ENCODE data around the gene B9D1. TPM values are rescaled to one million over a fixed set of nuclear protein-coding genes. Genes with fewer than 3 reads are reported as not detected.

B9D1 gene
- total RNA-seq, 1 donor: 21.0 TPM

- H3K79me2 ChIP-seq (ENCODE audit: insufficient read depth, low read length): no peaks in the 10 kb centered on the region
- H2AFZ ChIP-seq (ENCODE audit: low read length): no peak overlapping the region
- no peak overlapping the region for H3K4me3 ChIP-seq (ENCODE audit: insufficient read depth, low read length)
- H3K9me3 ChIP-seq (ENCODE audit: low read depth, low read length): no peaks in the 10 kb centered on the region
- H4K20me1 ChIP-seq (ENCODE audit: insufficient read depth, low read length): no peaks in the 10 kb centered on the region
- DNase-seq (ENCODE audit: insufficient read length, low spot score, missing footprints): peak; percentile 45
- peaks cover 27% of the 10 kb centered on the region for H3K36me3 ChIP-seq (ENCODE audit: insufficient read depth, low read length)
- TF ChIP-seq CTCF (IDR thresholded peaks at IDR 0.05; ENCODE audit: extremely low read depth, low read depth, low read length): no peak
- peaks cover 22% of the 10 kb centered on the region for H3K4me1 ChIP-seq (ENCODE audit: insufficient read depth, low read length)
- no peak overlapping the region for H3K4me2 ChIP-seq (ENCODE audit: insufficient read depth, low read length)
- H3K27me3 ChIP-seq (ENCODE audit: insufficient read depth, low read length): no peaks in the 10 kb centered on the region
- H3K27ac ChIP-seq (ENCODE audit: low read depth, low read length): peak overlapping the region; percentile 3
These were observed 30.0 kb downstream of the B9D1 start for GRCh38 chr17:19332371-19333131.

GRCh38 chr17:19331543-19332245 is 30.8 kb downstream of the B9D1 start:
- H3K4me1 ChIP-seq (ENCODE audit: insufficient read depth, low read length): peaks cover 30% of the 10 kb centered on the region
- TF ChIP-seq CTCF (IDR thresholded peaks at IDR 0.05; ENCODE audit: extremely low read depth, low read depth, low read length): no peak
- no peak for DNase-seq (ENCODE audit: insufficient read length, low spot score, missing footprints)
- H3K27ac ChIP-seq (ENCODE audit: low read depth, low read length): peak overlapping the region; percentile 72
- H3K4me2 ChIP-seq (ENCODE audit: insufficient read depth, low read length): peak overlapping the region; percentile 28
- no peak overlapping the region for H3K4me3 ChIP-seq (ENCODE audit: insufficient read depth, low read length)
- no peaks in the 10 kb centered on the region for H3K27me3 ChIP-seq (ENCODE audit: insufficient read depth, low read length)
- H3K9me3 ChIP-seq (ENCODE audit: low read depth, low read length): no peaks in the 10 kb centered on the region
- H4K20me1 ChIP-seq (ENCODE audit: insufficient read depth, low read length): no peaks in the 10 kb centered on the region
- no peak overlapping the region for H2AFZ ChIP-seq (ENCODE audit: low read length)
- H3K79me2 ChIP-seq (ENCODE audit: insufficient read depth, low read length): no peaks in the 10 kb centered on the region
- peaks cover 26% of the 10 kb centered on the region for H3K36me3 ChIP-seq (ENCODE audit: insufficient read depth, low read length)

- H3K4me3 ChIP-seq (ENCODE audit: insufficient read depth, low read length): no peak overlapping the region
- H3K4me1 ChIP-seq (ENCODE audit: insufficient read depth, low read length): peaks cover 34% of the 10 kb centered on the region
- H3K27ac ChIP-seq (ENCODE audit: low read depth, low read length): peak overlapping the region; percentile 72
- H2AFZ ChIP-seq (ENCODE audit: low read length): no peak overlapping the region
- peaks cover 23% of the 10 kb centered on the region for H3K36me3 ChIP-seq (ENCODE audit: insufficient read depth, low read length)
- H3K79me2 ChIP-seq (ENCODE audit: insufficient read depth, low read length): no peaks in the 10 kb centered on the region
- H4K20me1 ChIP-seq (ENCODE audit: insufficient read depth, low read length): no peaks in the 10 kb centered on the region
- H3K27me3 ChIP-seq (ENCODE audit: insufficient read depth, low read length): no peaks in the 10 kb centered on the region
- TF ChIP-seq CTCF (IDR thresholded peaks at IDR 0.05; ENCODE audit: extremely low read depth, low read depth, low read length): no peak
- H3K4me2 ChIP-seq (ENCODE audit: insufficient read depth, low read length): peak overlapping the region; percentile 28
- DNase-seq (ENCODE audit: insufficient read length, low spot score, missing footprints): peak; percentile 99
- no peaks in the 10 kb centered on the region for H3K9me3 ChIP-seq (ENCODE audit: low read depth, low read length)
These were observed 31.4 kb downstream of the B9D1 start for GRCh38 chr17:19331134-19331533.

- peaks cover 17% of the 10 kb centered on the region for H3K36me3 ChIP-seq (ENCODE audit: insufficient read depth, low read length)
- H3K4me3 ChIP-seq (ENCODE audit: insufficient read depth, low read length): no peak overlapping the region
- peak; percentile 41 for DNase-seq (ENCODE audit: insufficient read length, low spot score, missing footprints)
- H3K27me3 ChIP-seq (ENCODE audit: insufficient read depth, low read length): no peaks in the 10 kb centered on the region
- H3K4me2 ChIP-seq (ENCODE audit: insufficient read depth, low read length): no peak overlapping the region
- H3K27ac ChIP-seq (ENCODE audit: low read depth, low read length): peak overlapping the region; percentile 42
- no peaks in the 10 kb centered on the region for H4K20me1 ChIP-seq (ENCODE audit: insufficient read depth, low read length)
- no peak for TF ChIP-seq CTCF (IDR thresholded peaks at IDR 0.05; ENCODE audit: extremely low read depth, low read depth, low read length)
- H3K9me3 ChIP-seq (ENCODE audit: low read depth, low read length): no peaks in the 10 kb centered on the region
- H3K4me1 ChIP-seq (ENCODE audit: insufficient read depth, low read length): peaks cover 34% of the 10 kb centered on the region
- no peak overlapping the region for H2AFZ ChIP-seq (ENCODE audit: low read length)
- no peaks in the 10 kb centered on the region for H3K79me2 ChIP-seq (ENCODE audit: insufficient read depth, low read length)
These were observed 32.3 kb downstream of the B9D1 start for GRCh38 chr17:19330271-19330670.
